Superior temporal gyrus (tissue), 1 donor: ENCODE data around the gene OXLD1.
"Not testable (repeated sequence)": the region's sequence is repeated elsewhere in the genome, so short reads cannot be mapped to it uniquely, and the experiment has no call there.

ENCODE experiments used
- DNase-seq: peaks from one replicate; pipeline ENCODE4 v3.0.0-alpha.2; 2016; ENCODE audit errors: extremely low spot score

Gene OXLD1

DNA sequence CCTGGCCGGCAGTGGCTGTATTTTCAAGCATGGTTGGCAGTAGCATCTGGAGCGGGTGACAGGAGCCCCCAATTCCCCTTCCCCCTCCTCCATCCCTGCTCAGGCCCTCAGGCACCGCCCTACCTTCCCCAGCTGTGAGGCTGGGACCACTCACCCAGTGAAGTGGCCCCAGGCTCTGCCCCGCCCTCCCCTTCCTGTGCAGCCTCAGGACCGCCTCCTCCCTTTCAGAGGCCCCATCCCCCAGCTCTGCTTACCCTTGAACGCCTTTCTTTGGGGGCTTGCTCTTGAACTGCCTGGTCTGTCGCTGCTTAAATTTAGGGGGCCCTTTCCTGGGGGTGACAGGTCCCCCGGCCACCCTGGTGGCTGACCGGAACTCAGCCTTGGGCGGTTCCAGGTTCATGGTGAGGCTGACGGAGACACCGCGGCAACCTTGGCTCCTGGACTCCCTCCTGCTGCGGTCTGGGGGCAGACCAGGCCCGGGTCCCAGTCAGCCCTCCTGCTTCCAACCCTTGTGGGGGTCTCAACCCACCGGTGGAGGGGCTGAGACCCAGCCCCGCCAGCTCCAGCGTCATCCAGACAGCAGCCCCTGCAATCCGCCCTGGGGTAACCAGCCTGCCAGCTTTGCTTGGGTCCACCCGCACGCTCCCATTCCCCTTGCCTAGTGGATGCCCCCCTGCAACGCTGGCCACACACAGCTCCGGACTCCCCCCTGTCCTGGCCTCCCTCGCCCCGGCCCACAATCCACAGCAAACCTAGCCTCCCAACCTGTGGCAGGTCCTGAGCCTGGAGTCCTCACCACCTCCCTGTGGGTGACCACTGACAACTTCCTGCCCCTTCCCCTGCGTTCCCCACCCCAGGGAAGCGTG, 13.3 kb downstream of the OXLD1 start:
- no peak for DNase-seq

DNA sequence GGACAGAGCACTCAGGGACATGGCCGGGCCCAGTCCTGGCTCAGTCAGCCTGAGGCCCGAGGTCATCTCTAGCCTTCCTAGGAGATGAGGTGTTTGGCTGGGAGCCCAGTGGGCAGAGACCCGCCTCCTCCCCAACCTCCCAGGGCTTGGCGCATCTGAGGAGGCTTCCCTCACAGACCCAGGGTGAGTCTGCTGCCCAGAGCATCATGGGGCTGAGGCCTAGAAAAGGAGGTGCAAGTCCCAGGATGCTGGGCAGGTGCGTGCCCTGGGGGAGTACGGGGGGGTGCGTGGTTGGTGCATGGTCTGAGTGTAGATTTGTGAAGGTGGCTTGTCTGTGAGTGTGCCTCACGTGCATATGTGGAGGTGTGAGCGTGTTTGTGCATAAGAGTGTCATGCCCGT, 14.7 kb downstream of the OXLD1 start:
- no peak for DNase-seq

DNA sequence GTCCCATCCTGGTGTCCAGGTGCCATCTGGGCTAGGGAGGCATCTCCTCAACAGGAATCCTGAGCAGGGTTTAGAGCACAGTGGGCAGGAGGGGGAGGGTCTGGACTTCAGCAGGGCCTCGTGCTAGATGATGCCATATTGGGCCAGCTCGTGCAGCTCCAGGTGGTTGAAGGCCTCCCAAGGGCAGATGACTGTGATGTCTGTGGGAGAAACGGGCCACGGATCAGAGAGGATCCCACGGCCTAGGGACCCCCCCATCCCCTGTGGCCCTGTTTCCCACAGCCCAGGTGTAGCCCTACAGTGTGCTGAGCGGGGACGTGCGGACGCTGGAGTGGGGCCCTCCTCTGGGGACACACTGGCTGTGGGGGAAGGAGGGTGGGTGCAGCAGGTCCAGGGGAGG, 15.5 kb downstream of the OXLD1 start:
- DNase-seq, result no peak

DNA sequence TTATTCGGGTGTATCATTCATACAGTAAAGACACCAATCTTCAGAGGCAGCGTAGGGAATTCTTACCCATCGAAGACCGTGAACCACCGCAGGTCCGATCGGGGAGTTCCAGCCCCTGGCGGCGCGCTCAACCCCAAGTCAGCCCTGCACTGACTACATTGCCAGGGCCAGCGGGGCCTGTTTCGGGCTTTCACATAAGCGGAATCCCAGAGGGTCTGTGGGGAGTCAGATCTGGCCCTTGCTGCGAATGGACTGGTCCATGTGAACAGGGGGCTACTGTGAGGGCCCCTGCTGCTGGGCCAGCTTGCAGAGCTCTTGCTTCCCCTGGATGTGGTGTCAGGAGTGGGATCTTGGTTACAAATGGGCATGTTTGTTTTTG, 17.7 kb downstream of the OXLD1 start:
- no peak for DNase-seq

DNA sequence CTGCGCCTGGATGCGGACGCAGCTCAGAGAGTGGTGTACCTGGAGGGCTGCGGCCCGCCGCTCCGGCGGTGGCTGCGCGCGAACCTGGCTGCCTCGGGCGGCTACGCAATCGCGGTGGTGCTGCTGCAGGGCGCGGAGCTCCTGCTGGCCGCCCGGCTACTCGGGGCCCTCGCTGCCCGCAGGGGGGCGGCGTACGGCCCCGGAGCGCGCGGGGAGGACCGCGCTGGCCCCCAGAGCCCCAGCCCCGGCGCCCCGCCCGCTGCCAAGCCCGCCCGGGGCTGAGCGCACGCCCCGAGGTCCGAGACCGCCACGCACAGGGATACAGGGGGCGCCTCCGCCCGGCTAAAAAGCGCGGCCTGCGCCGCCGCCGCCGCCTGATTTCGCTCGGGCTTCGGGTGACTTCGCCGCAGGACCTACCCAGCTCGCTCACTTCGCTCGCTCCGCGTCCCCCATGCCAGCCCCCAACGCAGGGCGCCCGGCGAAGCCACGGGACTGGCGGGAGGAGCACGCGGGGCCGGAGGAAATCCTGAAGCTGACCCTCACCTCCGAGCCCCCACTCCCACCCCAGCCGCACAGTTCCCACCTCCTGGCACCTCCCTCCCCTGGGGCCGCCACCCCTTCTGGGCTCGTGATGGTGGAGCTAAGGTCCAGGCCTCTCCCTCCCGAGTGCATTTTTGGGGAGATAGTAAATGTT, 18.2 kb downstream of the OXLD1 start:
- no peak for DNase-seq

DNA sequence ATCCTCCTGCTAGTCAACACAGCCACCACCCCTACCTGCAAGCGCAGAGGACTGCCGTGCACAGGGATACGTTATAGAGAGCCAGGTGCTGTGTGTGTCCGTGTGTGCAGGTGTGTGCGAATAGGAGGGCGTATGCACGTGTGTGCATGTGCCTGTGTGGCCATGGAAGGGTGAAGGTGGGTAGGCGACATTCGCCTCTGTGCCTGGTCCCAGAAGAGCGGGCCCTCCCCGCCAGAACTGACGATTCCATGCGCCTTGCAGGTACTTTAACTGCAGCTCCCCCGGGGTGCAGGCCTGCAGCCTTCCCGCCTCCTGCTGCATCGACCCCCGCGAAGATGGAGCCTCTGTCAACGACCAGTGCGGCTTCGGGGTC, 18.8 kb downstream of the OXLD1 start:
- DNase-seq, result no peak

DNA sequence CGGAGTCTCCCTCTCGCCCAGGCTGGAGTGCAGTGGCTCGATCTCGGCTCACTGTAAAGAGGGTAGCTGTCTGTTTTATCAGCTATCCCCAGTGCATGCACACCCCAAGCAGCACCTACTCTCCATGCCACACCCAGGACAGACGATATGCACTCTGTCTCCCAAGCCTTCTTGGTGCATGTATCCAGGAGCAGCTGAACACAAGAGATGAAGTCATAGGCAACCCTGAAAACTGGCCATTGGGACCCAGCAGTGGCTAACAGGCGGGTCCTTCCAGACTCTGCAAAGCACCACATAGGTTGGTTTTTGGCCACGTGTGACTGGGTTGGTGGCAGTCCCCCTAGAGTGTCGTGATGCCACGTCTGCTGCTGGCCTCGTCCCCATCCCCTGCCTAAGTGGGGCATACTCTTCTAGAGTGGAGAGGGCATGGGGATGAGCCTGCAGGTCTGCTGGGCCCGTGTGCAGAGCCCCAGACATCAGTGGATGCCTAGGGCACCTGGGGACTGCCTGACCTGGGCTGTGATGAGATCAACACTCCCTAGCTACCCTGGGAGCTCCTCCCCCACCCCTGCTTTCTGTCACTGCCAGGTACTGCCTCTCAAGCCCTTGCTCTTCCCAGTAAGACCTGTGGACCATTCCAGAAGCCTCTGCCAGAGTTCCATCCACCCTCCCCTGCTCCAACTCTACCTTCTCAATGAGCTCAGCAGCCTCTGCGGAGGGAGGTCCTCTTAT, 19.4 kb downstream of the OXLD1 start:
- DNase-seq, result no peak

DNA sequence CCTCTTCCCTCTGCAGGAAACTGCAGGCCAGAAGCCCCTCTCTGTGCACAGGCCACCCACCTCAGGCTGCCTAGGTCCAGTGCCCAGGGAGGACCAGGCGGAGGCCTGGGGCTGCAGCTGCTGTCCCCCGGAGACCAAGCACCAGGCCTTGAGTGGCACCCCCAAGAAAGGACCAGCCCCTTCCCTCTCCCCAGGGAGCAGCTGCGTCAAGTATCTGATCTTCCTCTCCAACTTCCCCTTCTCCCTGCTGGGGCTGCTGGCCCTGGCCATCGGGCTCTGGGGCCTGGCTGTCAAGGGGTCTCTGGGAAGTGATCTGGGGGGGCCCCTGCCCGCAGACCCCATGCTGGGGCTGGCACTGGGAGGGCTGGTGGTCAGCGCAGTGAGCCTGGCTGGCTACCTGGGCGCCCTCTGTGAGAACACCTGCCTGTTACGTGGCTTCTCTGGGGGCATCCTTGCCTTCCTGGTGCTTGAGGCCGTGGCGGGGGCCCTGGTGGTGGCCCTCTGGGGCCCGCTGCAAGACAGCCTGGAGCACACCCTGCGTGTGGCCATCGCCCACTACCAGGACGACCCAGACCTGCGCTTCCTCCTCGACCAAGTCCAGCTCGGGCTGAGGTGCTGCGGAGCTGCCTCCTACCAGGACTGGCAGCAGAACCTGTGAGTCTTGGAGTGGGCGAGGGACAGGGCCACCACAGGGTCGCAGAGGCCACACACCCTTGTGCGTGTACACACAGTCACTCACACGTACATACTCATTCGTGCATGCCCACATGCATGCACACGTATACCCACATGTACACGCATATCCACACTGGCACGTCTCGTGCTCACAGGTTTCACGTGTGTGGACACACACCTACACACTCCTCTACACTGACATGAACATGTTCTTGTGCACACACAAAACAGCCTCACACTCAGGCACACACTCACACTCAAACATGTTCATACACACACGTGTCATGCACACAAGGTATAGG, 21.1 kb downstream of the OXLD1 start:
- DNase-seq, result no peak

DNA sequence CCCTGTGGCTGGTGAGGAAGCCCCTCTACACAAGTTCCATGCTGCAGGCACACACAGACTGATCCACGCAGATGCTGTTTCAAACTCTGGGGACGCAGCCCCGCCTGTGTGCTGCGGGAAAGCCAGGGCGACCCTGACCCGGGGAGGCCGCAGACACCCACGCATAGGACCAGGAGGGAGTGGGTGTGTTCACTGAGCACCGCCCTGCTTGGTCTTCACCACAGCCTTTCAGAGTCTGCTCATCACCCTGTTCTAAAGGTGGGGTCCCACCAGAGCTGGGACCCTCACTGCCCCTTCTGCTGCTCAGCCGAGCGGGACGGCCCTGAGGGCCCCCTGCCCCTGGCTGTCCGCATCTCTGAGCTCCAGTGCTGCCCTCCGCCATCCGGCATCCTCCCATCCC, 21.9 kb downstream of the OXLD1 start:
- no peak for DNase-seq

DNA sequence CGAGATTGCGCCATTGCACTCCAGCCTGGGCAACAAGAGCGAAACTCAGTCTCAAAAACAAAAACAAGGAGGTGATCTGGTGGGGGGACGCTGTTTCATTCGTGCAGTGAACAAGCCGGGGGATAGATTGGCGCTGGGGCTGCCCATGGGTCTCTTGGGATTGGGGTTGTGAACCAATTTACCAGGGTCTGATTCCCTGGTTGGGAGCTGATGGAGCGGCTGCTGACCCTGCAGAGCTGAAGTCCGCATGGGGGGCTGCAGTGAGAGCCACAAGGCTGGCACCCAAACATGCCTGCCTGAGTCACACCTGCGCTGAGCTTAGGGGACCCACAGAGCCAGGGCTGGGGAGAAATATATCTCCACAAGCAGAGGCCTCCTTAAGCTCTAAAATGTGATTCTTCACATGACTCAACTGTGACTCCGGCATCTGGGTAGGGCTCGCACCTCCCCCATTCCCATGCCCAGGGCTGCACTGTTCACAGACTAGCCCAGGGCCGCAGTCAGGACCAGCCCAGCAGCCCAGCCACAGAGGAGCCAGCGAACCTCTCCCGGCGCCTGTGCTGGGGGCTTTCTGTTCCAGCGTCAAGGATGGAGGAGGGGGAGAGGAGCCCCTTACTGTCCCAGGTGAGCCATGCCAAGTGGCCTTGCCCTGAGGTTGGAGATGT, 24.4 kb downstream of the OXLD1 start:
- DNase-seq, result no peak

DNA sequence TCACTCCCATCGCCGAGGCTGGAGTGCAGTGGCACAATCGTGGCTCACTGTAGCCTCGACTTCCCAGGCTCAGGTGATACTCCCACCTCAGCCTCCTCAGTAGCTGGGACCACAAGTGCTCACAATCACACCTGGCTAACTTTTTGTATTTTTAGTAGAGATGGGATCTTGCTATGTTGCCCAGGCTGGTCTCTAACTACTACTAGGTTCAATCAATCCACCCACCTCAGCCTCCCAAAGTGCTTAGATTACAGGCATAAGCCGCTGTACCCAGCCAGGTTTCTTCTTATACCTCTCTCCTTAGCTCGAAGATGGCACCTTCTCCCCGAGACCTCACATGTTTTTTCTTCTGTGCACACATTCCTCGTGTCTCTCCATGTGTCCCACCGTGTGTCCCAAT, 26.4 kb downstream of the OXLD1 start:
- DNase-seq, result no peak

DNA sequence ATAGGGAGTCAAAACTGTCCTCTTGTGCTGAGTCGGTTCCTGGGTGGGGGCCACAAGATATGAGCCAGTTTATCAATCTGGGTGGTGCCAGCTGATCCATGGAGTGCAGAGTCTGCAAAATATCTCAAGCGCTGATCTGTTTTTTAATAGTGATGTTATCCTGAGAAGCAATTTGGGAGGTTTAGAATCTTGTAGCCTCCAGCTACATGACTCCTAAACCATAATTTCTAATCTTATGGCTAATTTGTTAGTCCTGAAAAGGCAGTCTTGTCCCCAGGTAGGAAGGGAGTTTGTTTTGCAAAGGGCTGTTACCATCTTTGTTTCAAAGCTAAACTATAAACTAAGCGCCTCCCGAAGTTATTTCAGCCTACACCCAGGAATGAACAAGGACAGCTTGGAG, 27.7 kb downstream of the OXLD1 start:
- DNase-seq, result no peak

DNA sequence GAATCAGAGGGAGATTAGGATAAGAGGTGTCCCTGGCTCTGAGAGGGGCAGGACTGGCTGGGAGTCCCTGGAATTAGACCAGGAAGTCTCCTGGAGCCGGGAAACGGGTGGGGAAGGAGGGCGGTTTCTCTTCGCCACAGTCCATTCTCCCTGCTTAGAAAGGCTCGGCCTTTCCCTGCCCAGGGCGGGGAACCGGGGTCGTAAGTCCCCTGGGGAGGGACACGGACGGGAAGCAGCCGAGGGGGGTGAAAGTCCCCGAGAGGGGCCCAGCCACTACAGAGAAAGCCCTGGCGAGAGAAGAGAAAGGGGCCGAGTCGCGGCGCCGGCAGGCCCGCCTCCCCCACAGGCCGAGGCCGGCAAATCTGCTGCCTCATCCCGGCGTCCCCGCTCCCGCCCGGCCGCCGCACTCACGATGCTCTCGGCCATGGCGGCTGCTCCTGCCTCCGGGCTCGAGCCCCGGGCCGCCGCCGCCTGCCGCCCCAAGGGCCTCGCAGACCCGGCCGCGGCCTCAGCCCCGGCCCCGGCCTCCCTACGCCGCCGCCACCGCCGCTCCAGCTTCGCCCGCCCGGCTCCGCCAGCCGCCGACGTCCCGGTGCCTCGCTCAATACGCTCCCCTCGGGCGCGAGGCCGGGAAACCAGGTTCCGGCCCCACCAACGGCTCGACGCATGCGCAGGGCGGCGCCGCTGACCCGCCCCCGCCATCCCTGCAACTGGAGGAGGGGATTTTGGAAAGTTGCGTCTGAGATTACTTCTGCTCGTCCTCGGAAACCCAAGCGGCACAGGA, 29.7 kb downstream of the OXLD1 start, which contains the start of the genes NPLOC4 and TSPAN10:
TSS of gene NPLOC4 (minus strand) at position 608 of the 784 bp plus-strand sequence. CDS start at position 426, 182 bp downstream.
TSS of gene TSPAN10 (plus strand) at position 692 of the 784 bp plus-strand sequence. CDS start 5,217 bp downstream, outside the sequence.
- peak; percentile 83 for DNase-seq

DNA sequence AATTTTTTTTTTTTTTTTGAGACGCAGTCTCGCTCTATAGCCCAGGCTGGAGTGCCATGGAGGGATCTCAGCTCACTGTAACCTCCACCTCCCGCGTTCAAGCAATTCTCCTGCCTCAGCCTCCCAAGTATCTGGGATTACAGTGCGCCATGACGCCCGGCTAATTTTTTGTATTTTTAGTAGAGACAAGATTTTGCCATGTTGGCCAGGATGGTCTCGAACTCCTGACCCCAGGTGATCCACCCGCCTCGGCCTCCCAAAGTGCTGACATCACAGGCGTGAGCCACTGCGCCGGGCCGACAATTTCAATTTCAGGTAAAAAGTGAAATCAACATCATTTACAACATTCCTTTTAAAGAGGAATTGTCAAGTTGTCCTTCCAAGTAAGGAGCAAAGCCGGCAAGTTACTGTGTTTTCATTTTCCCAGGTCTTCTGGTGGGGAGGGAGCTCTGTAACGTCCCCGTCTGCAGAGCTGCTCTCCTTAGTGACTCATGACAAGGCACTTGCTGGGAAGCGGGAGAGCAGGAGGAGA, 30.4 kb downstream of the OXLD1 start:
- peak; percentile 33 for DNase-seq

DNA sequence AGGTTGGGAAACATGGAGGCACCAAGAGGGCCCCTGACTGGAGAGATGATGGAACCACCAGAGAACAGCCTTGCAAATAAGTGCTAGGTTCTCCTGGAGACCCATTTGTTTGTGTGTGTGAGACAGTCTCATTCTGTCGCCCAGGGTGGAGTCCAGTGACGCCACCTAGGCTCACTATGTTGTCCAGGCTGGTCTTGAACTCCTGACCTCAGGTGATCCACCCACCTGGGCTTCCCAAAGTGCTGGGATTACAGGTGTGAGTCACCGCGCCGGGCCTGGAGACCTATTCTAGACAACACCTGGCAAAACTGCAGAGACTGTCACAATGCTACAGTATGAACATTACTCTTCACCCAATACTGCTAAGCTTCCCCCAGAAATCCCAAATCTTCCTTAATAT, 31.0 kb downstream of the OXLD1 start:
- DNase-seq, result no peak

DNA sequence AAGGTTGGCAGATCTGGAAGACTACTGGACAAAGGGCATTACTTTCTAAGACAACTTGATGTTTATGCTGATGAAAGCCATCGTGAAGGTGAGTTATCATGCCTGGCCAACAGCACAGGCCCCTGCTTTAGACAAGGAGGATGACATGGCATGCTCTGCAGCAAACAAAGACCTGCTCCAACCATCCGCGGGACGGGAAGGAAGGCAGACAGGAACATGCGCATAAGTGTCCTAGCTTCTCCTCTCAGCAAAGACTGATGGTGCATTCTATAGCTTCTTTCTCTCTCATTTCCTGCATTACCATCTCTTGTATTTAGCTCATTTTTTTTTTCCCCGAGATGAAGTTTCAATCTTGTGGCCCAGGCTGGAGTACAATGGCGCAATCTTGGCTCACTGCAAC, 34.9 kb downstream of the OXLD1 start:
- no peak for DNase-seq

DNA sequence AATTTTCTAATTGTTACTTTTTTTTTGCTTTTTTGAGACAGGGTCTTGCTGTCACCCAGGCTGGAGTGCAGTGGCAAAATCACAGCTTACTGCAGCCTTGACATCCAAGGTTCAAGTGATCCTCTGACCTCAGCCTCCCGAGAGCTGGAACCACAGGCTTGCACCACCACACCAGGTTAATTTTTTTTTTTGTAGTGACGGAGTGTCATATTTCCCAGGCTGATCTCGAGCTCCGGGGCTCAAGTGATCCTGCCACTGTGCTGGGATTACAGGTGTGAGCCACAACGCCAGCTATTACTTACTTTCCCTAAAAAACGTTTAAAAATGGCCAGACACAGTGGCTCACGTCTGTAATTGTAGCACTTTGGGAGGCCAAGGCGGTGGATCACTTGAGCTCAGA, 36.1 kb downstream of the OXLD1 start:
- no peak for DNase-seq

DNA sequence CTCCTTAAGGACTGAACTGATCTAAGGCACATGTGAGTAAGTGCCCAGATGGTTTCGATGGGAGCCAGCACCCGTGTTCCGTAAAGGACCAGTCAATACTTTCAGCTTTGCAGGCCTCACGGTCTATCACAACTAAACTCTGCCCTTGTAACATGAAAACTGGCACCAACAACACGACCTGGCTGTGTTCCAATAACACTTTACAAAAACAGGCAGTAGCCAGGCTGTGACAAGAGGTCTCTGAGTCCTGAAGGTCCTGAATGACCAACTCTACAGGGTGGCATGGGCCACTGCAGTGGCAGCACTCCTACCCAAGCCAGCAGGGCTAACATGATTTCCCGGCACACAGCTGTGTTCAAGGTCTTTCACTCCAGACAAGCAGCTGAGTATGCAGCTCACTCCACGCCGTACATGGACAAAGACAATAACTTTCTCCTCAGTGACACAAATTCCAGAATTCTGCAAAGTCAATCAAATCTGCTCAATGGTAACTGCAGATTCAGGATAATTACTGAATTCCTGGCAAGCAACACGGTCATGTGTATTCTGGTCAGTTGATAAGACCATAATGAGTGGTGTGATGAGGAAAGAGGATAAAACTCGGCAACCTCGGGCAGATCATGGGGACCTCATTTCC, 44.8 kb downstream of the OXLD1 start:
- DNase-seq, result no peak

DNA sequence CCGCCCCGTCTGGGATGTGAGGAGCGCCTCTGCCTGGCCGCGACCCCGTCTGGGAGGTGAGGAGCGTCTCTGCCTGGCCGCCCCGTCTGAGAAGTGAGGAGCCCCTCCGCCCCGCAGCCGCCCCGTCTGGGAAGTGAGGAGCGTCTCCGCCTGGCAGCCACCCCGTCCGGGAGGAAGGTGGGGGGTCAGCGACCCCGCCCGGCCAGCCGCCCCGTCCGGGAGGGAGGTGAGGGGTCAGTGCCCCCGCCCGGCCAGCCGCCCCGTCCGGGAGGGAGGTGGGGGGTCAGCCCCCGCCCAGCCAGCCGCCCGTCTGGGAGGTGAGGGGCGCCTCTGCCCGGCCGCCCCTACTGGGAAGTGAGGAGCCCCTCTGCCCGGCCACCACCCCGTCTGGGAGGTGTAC, 48.1 kb downstream of the OXLD1 start:
- DNase-seq, result not testable (repeated sequence)
